ENCODE results near the gene NABP2.

NABP2 gene

DNA sequence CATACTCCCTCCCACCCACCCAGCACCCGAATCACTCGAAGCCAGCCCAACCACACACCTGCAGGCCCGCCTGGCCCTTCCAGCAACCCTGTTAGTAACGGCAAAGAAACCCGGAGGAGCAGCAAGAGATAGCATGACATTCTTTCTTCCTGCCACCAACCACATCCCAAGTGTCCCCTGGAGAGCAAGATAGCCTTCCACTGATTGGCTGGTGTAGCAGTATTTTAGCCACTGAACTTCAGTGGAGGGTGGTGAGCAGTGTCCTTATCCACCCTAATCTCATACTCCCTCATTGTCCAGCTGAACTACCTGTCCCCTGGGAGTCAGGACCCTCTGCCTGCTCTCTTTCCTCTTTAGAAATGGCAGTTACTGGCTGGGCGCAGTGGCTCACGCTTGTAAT is 4.9 kb downstream of the NABP2 start:
- WGBS (ENCODE audit: insufficient coverage, insufficient read length), result no CpG with 5 or more reads among the region's 7 CpGs
- H3K36me3 ChIP-seq (ENCODE audit: control insufficient read depth, insufficient read depth, low read length), result no peaks in the 10 kb centered on the region
- H3K4me3 ChIP-seq (ENCODE audit: low read length), result no peak overlapping the region
- no peaks in the 10 kb centered on the region for H3K9me3 ChIP-seq (ENCODE audit: control insufficient read depth, insufficient read depth, low read length)
- H3K4me1 ChIP-seq (ENCODE audit: control insufficient read depth, insufficient read depth, low read length), result 0 out of 2 replicates have a peak, but pooled peaks cover 2% of the 10 kb centered on the region
- H3K27ac ChIP-seq (ENCODE audit: low read length), result no peak overlapping the region
- H3K27me3 ChIP-seq (ENCODE audit: control insufficient read depth, insufficient read depth, low read length), result no peaks in the 10 kb centered on the region
- no peak for DNase-seq (ENCODE audit: low read depth, low spot score)

DNA sequence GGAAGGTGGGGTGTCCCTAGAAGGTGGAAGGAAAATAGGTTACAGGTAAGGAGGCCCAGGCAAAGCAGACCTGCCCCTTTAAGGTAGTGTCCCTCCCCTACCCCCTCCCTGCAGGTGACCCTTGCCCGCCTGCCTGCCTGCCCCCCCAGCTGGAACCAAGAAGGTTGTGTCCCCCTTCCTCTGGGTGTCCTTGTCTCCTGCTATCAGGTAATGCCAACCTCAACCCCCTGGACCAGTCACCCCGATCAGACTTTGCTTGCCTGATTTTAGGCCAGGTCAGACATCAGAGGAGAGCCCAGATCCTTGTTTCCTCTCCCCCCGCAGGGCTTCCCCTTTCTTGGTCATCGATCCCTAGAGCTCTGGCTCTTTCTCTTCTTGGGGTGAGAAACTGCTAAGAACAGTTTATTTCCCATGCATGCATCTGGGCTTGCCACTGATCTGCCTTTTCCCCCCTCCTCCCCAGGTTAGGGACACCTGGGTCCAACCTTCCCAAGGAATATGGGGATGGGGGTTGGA is 5.8 kb downstream of the NABP2 start, which contains the start of gene SLC39A5:
Gene SLC39A5 (plus strand): TSS at position 136 of the 516 bp plus-strand sequence. CDS start 1,224 bp downstream, outside the sequence.
- no peaks in the 10 kb centered on the region for H3K36me3 ChIP-seq (ENCODE audit: control insufficient read depth, insufficient read depth, low read length)
- H3K27me3 ChIP-seq (ENCODE audit: control insufficient read depth, insufficient read depth, low read length), result no peaks in the 10 kb centered on the region
- WGBS (ENCODE audit: insufficient coverage, insufficient read length), result no CpG with 5 or more reads among the region's 4 CpGs
- H3K4me3 ChIP-seq (ENCODE audit: low read length), result no peak within 1 kb of the TSS
- H3K27ac ChIP-seq (ENCODE audit: low read length), result no peak within 1 kb of the TSS
- no peak for DNase-seq (ENCODE audit: low read depth, low spot score)
- no peaks in the 10 kb centered on the region for H3K4me1 ChIP-seq (ENCODE audit: control insufficient read depth, insufficient read depth, low read length)
- H3K9me3 ChIP-seq (ENCODE audit: control insufficient read depth, insufficient read depth, low read length), result no peaks in the 10 kb centered on the region

DNA sequence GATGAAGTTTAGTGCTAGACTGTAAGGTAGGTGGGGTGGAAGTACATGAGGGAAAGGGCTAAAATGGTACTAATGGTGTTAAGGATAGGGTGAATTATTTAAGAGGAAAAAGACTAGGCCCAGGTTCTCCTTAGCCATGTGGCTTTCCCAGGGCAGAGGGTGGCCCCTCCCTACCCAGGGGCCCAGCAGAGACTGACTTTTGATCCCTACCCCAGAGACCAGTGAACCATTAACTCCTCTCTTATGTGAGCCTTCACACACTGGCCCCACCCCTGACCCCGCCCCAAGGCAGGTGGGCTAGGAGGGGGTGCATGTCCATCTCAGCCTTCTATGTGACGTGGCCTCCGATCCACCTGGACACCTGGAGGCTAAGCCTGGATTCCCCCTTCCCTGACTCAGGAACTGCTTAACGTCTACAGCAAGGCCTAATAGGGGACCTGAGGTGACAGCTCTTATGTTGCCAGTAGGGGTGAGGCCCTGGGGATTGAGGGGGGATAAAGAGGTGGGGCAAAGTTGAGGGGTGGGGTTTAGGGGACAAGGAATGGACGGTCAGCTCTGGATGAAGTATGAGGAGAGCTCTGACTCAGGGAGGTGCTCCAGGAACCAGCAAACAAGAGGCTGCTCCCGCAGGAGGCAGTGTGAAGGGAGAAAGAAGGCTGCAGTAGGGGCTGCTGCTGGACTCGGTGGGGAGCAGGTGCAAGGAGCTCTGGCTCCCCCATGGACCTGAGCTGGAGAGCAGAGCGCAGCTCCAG is 6.5 kb downstream of the NABP2 start:
- Histone ChIP-seq H3K4me1 (ENCODE audit: control insufficient read depth, insufficient read depth, low read length) (no peaks in the 10 kb centered on the region), H3K4me3 (ENCODE audit: low read length) (no peak overlapping the region), H3K36me3 (ENCODE audit: control insufficient read depth, insufficient read depth, low read length) (no peaks in the 10 kb centered on the region), H3K27ac (ENCODE audit: low read length) (no peak overlapping the region), H3K27me3 (ENCODE audit: control insufficient read depth, insufficient read depth, low read length) (no peaks in the 10 kb centered on the region), H3K9me3 (ENCODE audit: control insufficient read depth, insufficient read depth, low read length) (no peaks in the 10 kb centered on the region)
- no peak for DNase-seq (ENCODE audit: low read depth, low spot score)
- no CpG with 5 or more reads among the region's 8 CpGs for WGBS (ENCODE audit: insufficient coverage, insufficient read length)

DNA sequence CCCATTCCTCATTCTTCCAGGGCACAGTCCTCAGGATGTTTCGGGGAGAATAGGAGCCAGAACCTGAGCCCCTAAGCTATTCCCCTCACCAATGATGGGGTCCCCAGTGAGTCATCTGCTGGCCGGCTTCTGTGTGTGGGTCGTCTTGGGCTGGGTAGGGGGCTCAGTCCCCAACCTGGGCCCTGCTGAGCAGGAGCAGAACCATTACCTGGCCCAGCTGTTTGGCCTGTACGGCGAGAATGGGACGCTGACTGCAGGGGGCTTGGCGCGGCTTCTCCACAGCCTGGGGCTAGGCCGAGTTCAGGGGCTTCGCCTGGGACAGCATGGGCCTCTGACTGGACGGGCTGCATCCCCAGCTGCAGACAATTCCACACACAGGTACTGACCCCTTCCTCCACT is 7.0 kb downstream of the NABP2 start:
- Histone ChIP-seq H3K27me3 (ENCODE audit: control insufficient read depth, insufficient read depth, low read length) (no peaks in the 10 kb centered on the region), H3K27ac (ENCODE audit: low read length) (no peak overlapping the region), H3K36me3 (ENCODE audit: control insufficient read depth, insufficient read depth, low read length) (no peaks in the 10 kb centered on the region), H3K9me3 (ENCODE audit: control insufficient read depth, insufficient read depth, low read length) (no peaks in the 10 kb centered on the region), H3K4me3 (ENCODE audit: low read length) (no peak overlapping the region), H3K4me1 (ENCODE audit: control insufficient read depth, insufficient read depth, low read length) (no peaks in the 10 kb centered on the region)
- DNase-seq (ENCODE audit: low read depth, low spot score), result no peak
- no CpG with 5 or more reads among the region's 11 CpGs for WGBS (ENCODE audit: insufficient coverage, insufficient read length)

DNA sequence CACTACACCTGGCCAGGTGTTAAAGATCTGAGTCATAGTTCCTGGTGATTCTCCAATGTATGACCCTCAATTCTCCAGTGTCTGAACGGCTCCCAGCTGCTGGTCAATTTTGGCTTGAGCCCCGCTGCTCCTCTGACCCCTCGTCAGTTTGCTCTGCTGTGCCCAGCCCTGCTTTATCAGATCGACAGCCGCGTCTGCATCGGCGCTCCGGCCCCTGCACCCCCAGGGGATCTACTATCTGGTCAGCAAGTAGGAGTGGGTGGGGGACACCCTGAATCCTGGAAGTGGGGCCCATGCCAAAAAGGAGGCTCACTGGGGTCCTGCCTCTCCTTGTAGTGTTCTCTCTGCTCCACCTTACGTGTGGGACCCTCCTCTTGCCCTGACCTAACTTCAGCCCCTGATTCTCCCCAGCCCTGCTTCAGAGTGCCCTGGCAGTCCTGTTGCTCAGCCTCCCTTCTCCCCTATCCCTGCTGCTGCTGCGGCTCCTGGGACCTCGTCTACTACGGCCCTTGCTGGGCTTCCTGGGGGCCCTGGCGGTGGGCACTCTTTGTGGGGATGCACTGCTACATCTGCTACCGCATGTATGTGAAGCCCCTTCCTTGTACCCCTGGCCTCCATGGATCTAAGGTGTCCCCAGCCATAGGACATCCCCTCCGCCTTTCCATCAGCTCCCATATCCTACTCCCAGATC is 10.7 kb downstream of the NABP2 start:
- Histone ChIP-seq H3K27me3 (ENCODE audit: control insufficient read depth, insufficient read depth, low read length) (no peaks in the 10 kb centered on the region), H3K36me3 (ENCODE audit: control insufficient read depth, insufficient read depth, low read length) (no peaks in the 10 kb centered on the region), H3K27ac (ENCODE audit: low read length) (no peak overlapping the region), H3K9me3 (ENCODE audit: control insufficient read depth, insufficient read depth, low read length) (no peaks in the 10 kb centered on the region), H3K4me3 (ENCODE audit: low read length) (no peak overlapping the region), H3K4me1 (ENCODE audit: control insufficient read depth, insufficient read depth, low read length) (0 out of 2 replicates have a peak, but pooled peaks cover 1% of the 10 kb centered on the region)
- DNase-seq (ENCODE audit: low read depth, low spot score), result no peak
- WGBS (ENCODE audit: insufficient coverage, insufficient read length), result no CpG with 5 or more reads among the region's 16 CpGs

DNA sequence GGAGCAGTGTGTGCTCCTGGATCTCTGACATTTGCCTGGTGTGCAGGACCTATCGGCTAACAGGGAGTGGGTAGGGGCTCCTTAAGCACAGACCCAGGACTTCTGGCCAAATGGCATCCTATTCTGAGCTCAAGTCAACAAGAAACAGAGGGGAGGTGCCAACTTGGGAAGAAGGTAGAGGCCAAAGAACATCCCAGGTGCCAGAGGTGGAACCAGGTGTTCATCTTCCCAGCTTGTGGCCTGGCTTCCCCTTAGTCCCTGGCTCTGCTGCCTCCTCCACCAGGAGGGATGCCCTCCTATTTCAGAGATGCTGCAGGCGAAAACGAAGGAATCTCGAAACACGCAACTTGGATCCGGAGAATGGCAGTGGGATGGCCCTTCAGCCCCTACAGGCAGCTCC is 11.9 kb downstream of the NABP2 start:
- H3K27ac ChIP-seq (ENCODE audit: low read length), result no peak overlapping the region
- H3K4me1 ChIP-seq (ENCODE audit: control insufficient read depth, insufficient read depth, low read length), result 0 out of 2 replicates have a peak, but pooled peaks cover 1% of the 10 kb centered on the region
- no peaks in the 10 kb centered on the region for H3K27me3 ChIP-seq (ENCODE audit: control insufficient read depth, insufficient read depth, low read length)
- no CpG with 5 or more reads among the region's 6 CpGs for WGBS (ENCODE audit: insufficient coverage, insufficient read length)
- H3K36me3 ChIP-seq (ENCODE audit: control insufficient read depth, insufficient read depth, low read length), result no peaks in the 10 kb centered on the region
- no peak overlapping the region for H3K4me3 ChIP-seq (ENCODE audit: low read length)
- H3K9me3 ChIP-seq (ENCODE audit: control insufficient read depth, insufficient read depth, low read length), result no peaks in the 10 kb centered on the region
- no peak for DNase-seq (ENCODE audit: low read depth, low spot score)

DNA sequence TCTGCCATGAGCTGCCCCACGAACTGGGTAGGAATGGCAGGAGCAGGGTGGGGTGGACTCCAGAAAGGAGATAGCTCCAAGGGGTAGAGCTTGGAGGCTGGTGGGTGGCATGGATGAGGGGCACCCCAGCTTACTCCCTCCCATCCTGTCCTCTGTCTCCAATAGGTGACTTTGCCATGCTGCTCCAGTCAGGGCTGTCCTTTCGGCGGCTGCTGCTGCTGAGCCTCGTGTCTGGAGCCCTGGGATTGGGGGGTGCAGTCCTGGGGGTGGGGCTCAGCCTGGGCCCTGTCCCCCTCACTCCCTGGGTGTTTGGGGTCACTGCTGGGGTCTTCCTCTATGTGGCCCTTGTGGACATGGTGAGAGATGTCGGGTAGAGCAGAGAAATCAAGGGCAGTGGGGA is 12.8 kb downstream of the NABP2 start:
- WGBS (ENCODE audit: insufficient coverage, insufficient read length), result no CpG with 5 or more reads among the region's 5 CpGs
- no peaks in the 10 kb centered on the region for H3K27me3 ChIP-seq (ENCODE audit: control insufficient read depth, insufficient read depth, low read length)
- 0 out of 2 replicates have a peak, but pooled peaks cover 1% of the 10 kb centered on the region for H3K4me1 ChIP-seq (ENCODE audit: control insufficient read depth, insufficient read depth, low read length)
- DNase-seq (ENCODE audit: low read depth, low spot score), result no peak
- no peak overlapping the region for H3K27ac ChIP-seq (ENCODE audit: low read length)
- no peak overlapping the region for H3K4me3 ChIP-seq (ENCODE audit: low read length)
- H3K9me3 ChIP-seq (ENCODE audit: control insufficient read depth, insufficient read depth, low read length), result no peaks in the 10 kb centered on the region
- peaks cover 7% of the 10 kb centered on the region; the same call in 1 of the 2 replicates for H3K36me3 ChIP-seq (ENCODE audit: control insufficient read depth, insufficient read depth, low read length)

DNA sequence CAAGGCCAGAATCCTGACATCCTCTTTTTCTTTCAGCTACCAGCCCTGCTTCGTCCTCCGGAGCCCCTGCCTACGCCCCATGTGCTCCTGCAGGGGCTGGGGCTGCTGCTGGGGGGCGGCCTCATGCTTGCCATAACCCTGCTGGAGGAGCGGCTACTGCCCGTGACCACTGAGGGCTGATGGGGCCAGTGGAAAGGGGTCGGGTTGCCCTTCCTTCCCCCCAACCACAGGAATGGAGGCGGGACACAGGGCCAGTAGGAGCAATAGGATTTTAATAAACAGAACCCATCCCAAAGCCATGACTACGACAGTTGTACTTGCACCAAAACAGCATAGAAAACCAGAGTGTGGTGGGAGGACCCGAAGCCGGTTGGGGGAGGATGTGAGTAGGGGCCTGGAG is 13.4 kb downstream of the NABP2 start:
- no peak for DNase-seq (ENCODE audit: low read depth, low spot score)
- WGBS (ENCODE audit: insufficient coverage, insufficient read length), result no CpG with 5 or more reads among the region's 11 CpGs
- Histone ChIP-seq H3K27me3 (ENCODE audit: control insufficient read depth, insufficient read depth, low read length) (no peaks in the 10 kb centered on the region), H3K36me3 (ENCODE audit: control insufficient read depth, insufficient read depth, low read length) (peaks cover 9% of the 10 kb centered on the region; the same call in 1 of the 2 replicates), H3K4me1 (ENCODE audit: control insufficient read depth, insufficient read depth, low read length) (0 out of 2 replicates have a peak, but pooled peaks cover 1% of the 10 kb centered on the region), H3K4me3 (ENCODE audit: low read length) (no peak overlapping the region), H3K9me3 (ENCODE audit: control insufficient read depth, insufficient read depth, low read length) (no peaks in the 10 kb centered on the region), H3K27ac (ENCODE audit: low read length) (no peak overlapping the region)

DNA sequence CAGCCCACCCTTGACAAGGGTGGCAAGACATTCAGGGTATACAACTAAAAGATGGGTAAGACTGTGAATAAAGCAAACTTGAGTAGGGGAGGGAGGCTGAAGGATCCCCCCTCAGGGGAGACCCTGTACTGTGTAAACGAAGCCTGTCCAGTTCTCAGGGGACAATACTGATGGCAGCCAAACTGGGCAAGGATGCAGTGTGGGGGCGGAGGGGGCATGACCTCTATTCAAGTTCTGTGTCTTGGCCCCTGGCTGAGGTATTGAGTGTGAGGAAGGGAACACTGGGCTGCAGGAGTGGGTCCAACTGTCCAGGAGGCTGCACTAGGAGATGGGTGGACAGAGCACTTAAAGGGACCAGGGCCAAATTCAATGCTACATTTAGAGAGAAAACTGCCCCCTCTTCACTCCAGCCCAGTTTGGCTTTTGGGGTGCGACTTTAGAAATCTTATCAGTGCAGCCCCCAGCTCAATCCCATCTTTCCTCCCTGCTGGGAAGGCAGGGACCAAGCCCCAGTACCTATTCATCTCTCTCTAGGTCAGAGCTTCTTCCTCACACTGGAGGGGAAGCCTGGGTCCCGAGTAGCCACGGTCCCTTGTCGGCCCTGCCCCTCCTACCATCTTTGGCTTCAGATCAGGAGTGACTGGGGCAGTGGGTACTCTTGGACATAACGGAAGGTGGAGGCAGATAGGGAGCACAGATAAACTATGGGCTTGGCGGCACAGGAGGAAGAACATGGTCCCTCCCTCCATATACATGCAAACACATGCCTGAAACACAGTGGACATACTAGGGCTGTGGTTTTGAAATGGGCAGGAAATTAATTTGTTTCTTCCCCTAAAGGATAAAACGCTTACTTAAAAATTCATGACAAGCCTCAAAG is 17.5 kb downstream of the NABP2 start:
- Histone ChIP-seq H3K9me3 (ENCODE audit: control insufficient read depth, insufficient read depth, low read length) (no peaks in the 10 kb centered on the region), H3K4me3 (ENCODE audit: low read length) (no peak overlapping the region), H3K27me3 (ENCODE audit: control insufficient read depth, insufficient read depth, low read length) (no peaks in the 10 kb centered on the region), H3K27ac (ENCODE audit: low read length) (no peak overlapping the region), H3K4me1 (ENCODE audit: control insufficient read depth, insufficient read depth, low read length) (0 out of 2 replicates have a peak, but pooled peaks cover 1% of the 10 kb centered on the region), H3K36me3 (ENCODE audit: control insufficient read depth, insufficient read depth, low read length) (peaks cover 35% of the 10 kb centered on the region)
- no CpG with 5 or more reads among the region's 9 CpGs for WGBS (ENCODE audit: insufficient coverage, insufficient read length)
- DNase-seq (ENCODE audit: low read depth, low spot score), result no peak

DNA sequence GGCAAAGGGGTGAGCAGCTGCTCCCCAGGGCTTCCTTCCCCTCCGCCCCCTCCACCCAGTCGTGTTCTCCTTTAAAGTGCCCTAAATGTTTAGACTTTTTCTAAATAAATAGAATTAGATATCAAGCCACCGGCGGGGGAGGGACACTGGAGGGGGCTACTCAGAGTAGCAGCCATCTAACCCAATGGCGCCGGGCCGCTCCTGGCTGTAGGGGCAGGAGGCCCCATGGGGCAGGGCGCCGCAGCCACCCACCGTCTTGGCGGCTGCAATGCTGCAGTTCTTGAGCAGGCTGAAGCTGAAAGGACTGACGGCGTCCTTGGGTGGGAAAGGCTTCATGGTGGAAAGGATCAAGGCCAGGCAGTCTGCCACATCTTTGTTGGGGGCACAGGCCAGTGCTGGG is 18.8 kb downstream of the NABP2 start:
- H3K36me3 ChIP-seq (ENCODE audit: control insufficient read depth, insufficient read depth, low read length), result peaks cover 43% of the 10 kb centered on the region
- DNase-seq (ENCODE audit: low read depth, low spot score), result no peak
- no peak overlapping the region for H3K4me3 ChIP-seq (ENCODE audit: low read length)
- H3K4me1 ChIP-seq (ENCODE audit: control insufficient read depth, insufficient read depth, low read length), result 0 out of 2 replicates have a peak, but pooled peaks cover 1% of the 10 kb centered on the region
- no CpG with 5 or more reads among the region's 13 CpGs for WGBS (ENCODE audit: insufficient coverage, insufficient read length)
- H3K9me3 ChIP-seq (ENCODE audit: control insufficient read depth, insufficient read depth, low read length), result no peaks in the 10 kb centered on the region
- H3K27me3 ChIP-seq (ENCODE audit: control insufficient read depth, insufficient read depth, low read length), result no peaks in the 10 kb centered on the region
- H3K27ac ChIP-seq (ENCODE audit: low read length), result no peak overlapping the region

Measured in iPS DF 6.9 (cell line).